OCI-LY7 (cell line): ENCODE results near the gene ABL2. TPM values are rescaled to one million over a fixed set of nuclear protein-coding genes. Genes with fewer than 3 reads are reported as not detected.

ENCODE experiments used
- BruUV-seq: library from RNA; stranded (reverse); fragments of 400-500 nt; replicated peaks from 2 replicates; lab custom pipeline; 2021; lab: Mats Ljungman, UMichigan
- CTCF ChIA-PET: fragments of 300-600 bp; sonication (Branson Sonifier 250); formaldehyde crosslinking; loops from one replicate; lab custom pipeline; 2022; ENCODE audit warnings: antibody characterized with exemption; ENCODE audit not compliant: unreplicated experiment; lab: Charles Lee
- POLR2A ChIA-PET: fragments of 300-600 bp; sonication (Branson Sonifier 250); formaldehyde crosslinking; loops from one replicate; lab custom pipeline; 2022; ENCODE audit warnings: antibody characterized with exemption; lab: Charles Lee
- DNase-seq: peaks from one replicate; pipeline ENCODE4 v3.0.0-alpha.2; 2015; ENCODE audit warnings: low spot score
- H2AFZ ChIP-seq: fragments of 200-600 bp; sonication (generic), shearing (Covaris generic); 2 replicates; pipeline ENCODE4 v1.6.1; 2014; ENCODE audit warnings: mild to moderate bottlenecking, antibody characterized with exemption, low read length, moderate library complexity
- H3K27ac ChIP-seq: fragments of 200-600 bp; sonication (generic); 2 replicates; pipeline ENCODE4 v1.5.1; 2014; ENCODE audit warnings: mixed run types, low read depth, mild to moderate bottlenecking, moderate library complexity, low read length, inconsistent platforms; ENCODE audit not compliant: poor library complexity, severe bottlenecking
- H3K36me3 ChIP-seq: fragments of 200-600 bp; sonication (generic); 2 replicates; pipeline ENCODE4 v1.6.1; 2014; ENCODE audit warnings: mild to moderate bottlenecking, antibody characterized with exemption, low read length, moderate library complexity, mixed read lengths; ENCODE audit not compliant: insufficient read depth
- H3K4me1 ChIP-seq: fragments of 200-600 bp; sonication (generic); 2 replicates; pipeline ENCODE4 v1.5.1; 2014; ENCODE audit warnings: mild to moderate bottlenecking, low read length; ENCODE audit not compliant: insufficient read depth, poor library complexity, severe bottlenecking
- H3K4me2 ChIP-seq: fragments of 200-600 bp; sonication (generic); 2 replicates; pipeline ENCODE4 v1.6.1; 2014; ENCODE audit warnings: mild to moderate bottlenecking, low read length
- H3K4me3 ChIP-seq: fragments of 200-600 bp; sonication (generic); 2 replicates; pipeline ENCODE4 v1.5.1; 2014; ENCODE audit warnings: mild to moderate bottlenecking, low read depth, low read length; ENCODE audit not compliant: poor library complexity, severe bottlenecking
- H3K79me2 ChIP-seq: fragments of 200-600 bp; sonication (generic); 2 replicates; pipeline ENCODE4 v1.6.1; 2016; ENCODE audit warnings: low read depth, mild to moderate bottlenecking, low read length, moderate library complexity, mixed read lengths; ENCODE audit not compliant: insufficient read depth
- H3K9me2 ChIP-seq: fragments of 200-600 bp; sonication (generic); 2 replicates; pipeline ENCODE4 v1.6.1; 2016; ENCODE audit warnings: mild to moderate bottlenecking, low read length, mixed read lengths; ENCODE audit not compliant: insufficient read depth
- H3K9me3 ChIP-seq: fragments of 200-600 bp; sonication (generic); 2 replicates; pipeline ENCODE4 v1.6.1; 2014; ENCODE audit warnings: mild to moderate bottlenecking, mixed run types, low read length, mixed read lengths
- H4K20me1 ChIP-seq: fragments of 200-600 bp; sonication (generic); 2 replicates; pipeline ENCODE4 v1.6.1; 2014; ENCODE audit warnings: mild to moderate bottlenecking, antibody characterized with exemption, low read length, moderate library complexity, mixed read lengths; ENCODE audit not compliant: insufficient read depth
- EZH2phosphoT487 ChIP-seq: fragments of 200-600 bp; sonication (generic); IDR thresholded peaks from 2 replicates; pipeline ENCODE4 v1.6.1; 2018; ENCODE audit warnings: low read depth, borderline replicate concordance, mild to moderate bottlenecking, mixed run types, antibody characterized with exemption, low read length, moderate library complexity, mixed read lengths
- intact Hi-C: fragments of 100-400 bp; cut with micrococcal nuclease; formaldehyde crosslinking; loops from one replicate; pipeline ENCODE4 v1.10.0; 2022; ENCODE audit not compliant: unreplicated experiment
- small RNA-seq: library from RNA; depleted of rRNA; stranded (forward); fragments of <200 nt; gene quantifications from one replicate; pipeline ENCODE3, GENCODE V24; 2014
- total RNA-seq, 2 experiments: library from RNA; depleted of rRNA in 1 of 2; stranded (reverse); fragments of >200 nt in 1 of 2; shearing (Covaris generic) in 1 of 2; gene quantifications; 2 replicates each; pipeline ENCODE4 v1.2.3, GENCODE V29; 2014 to 2022
- TF ChIP-seq, protein P1 (sequence below): fragments of 200-600 bp; sonication (generic); conservative IDR thresholded peaks from 2 replicates; pipeline ENCODE4 v1.5.1; 2014; ENCODE audit warnings: mild to moderate bottlenecking, antibody characterized with exemption, low read length, moderate library complexity, mixed read lengths

ABL2 gene
- total RNA-seq, 2 experiments from 2014 or later, result 7.3 to 14.9 TPM

- ChIA-PET CTCF (no interaction called here), POLR2A (no interaction called here)
- Histone ChIP-seq H2AFZ (no peak overlapping the region), H3K4me1 (no peaks in the 10 kb centered on the region), H3K4me3 (no peak overlapping the region), H3K36me3 (peaks cover 31% of the 10 kb centered on the region), H3K27ac (no peak overlapping the region), H3K9me3 (0 out of 2 replicates have a peak, but pooled peaks cover 7% of the 10 kb centered on the region), H3K4me2 (no peak overlapping the region), H4K20me1 (no peaks in the 10 kb centered on the region; the same call in 1 of the 2 replicates), H3K79me2 (no peaks in the 10 kb centered on the region), H3K9me2 (no peaks in the 10 kb centered on the region)
- DNase-seq, result no peak
- BruUV-seq, result no TSS peak
- intact Hi-C loops, result no loop called here
- TF ChIP-seq EZH2phosphoT487, result no peak
- TF ChIP-seq, protein P1, sequence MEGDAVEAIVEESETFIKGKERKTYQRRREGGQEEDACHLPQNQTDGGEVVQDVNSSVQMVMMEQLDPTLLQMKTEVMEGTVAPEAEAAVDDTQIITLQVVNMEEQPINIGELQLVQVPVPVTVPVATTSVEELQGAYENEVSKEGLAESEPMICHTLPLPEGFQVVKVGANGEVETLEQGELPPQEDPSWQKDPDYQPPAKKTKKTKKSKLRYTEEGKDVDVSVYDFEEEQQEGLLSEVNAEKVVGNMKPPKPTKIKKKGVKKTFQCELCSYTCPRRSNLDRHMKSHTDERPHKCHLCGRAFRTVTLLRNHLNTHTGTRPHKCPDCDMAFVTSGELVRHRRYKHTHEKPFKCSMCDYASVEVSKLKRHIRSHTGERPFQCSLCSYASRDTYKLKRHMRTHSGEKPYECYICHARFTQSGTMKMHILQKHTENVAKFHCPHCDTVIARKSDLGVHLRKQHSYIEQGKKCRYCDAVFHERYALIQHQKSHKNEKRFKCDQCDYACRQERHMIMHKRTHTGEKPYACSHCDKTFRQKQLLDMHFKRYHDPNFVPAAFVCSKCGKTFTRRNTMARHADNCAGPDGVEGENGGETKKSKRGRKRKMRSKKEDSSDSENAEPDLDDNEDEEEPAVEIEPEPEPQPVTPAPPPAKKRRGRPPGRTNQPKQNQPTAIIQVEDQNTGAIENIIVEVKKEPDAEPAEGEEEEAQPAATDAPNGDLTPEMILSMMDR, result no peak
These were observed 176.7 kb downstream of the ABL2 start for GRCh38 chr1:179052776-179053175.

Small RNAs within 50 kb of the gene (small RNA-seq; reads per million reads assigned to genes)
- not detected for gene AL512326.2
- not detected for gene AL512326.3
- not detected for gene EIF4A1P11
- gene RF00272, result not detected

Other genes with a start within 250 kb of the ABL2 start
- 16.6 and 17.1 TPM in 2 replicates for gene FAM20B, start 203.8 kb downstream of the ABL2 start, total RNA-seq (2014; rRNA removed; shearing (Covaris generic))
- 36.5 and 37.7 TPM in 2 replicates for gene FAM20B, start 203.8 kb downstream of the ABL2 start, total RNA-seq (2022)
- gene TOR3A, start 147.6 kb downstream of the ABL2 start, total RNA-seq (2014; rRNA removed; shearing (Covaris generic)), result 32.9 and 49.0 TPM in 2 replicates
- gene TOR3A, start 147.6 kb downstream of the ABL2 start, total RNA-seq (2022), result 66.7 and 67.4 TPM in 2 replicates
- gene SOAT1, start 64.1 kb upstream of the ABL2 start, total RNA-seq (2014; rRNA removed; shearing (Covaris generic)), result 8.7 and 11.1 TPM in 2 replicates
- 29.6 and 34.0 TPM in 2 replicates for gene SOAT1, start 64.1 kb upstream of the ABL2 start, total RNA-seq (2022)
- gene AXDND1, start 136.3 kb upstream of the ABL2 start, total RNA-seq (2014; rRNA removed; shearing (Covaris generic)), result 0.16 and 0.23 TPM in 2 replicates
- gene AXDND1, start 136.3 kb upstream of the ABL2 start, total RNA-seq (2022), result 0.85 and 1.8 TPM in 2 replicates